Pancreas (tissue), 10 donors: ENCODE measurements around the gene LRRC3B. TPM values are rescaled to one million over a fixed set of nuclear protein-coding genes. Genes with fewer than 3 reads are reported as not detected.

ENCODE experiments used
- ATAC-seq, 4 donors: fragments of 200-7000 bp; cut with Tn5 transposase; one replicate each; pipeline versions ENCODE4 v1.8.0 to v1.9.1; 2020; ENCODE audit warnings: mild to moderate bottlenecking in 4 of 4, moderate library complexity in 4 of 4
- DNase-seq, 6 donors: peaks; one replicate each; pipeline ENCODE4 v3.0.0-alpha.2; 2020
- FAIRE-seq: peaks from 2 replicates; lab custom pipeline; 2012; peaks lifted over from hg19 to GRCh38; lab: Jason Lieb, UNC
- H3K27ac ChIP-seq, 4 donors: fragments of 200-600 bp; sonication (generic); 1 replicate in 3 of 4; 2 replicates in 1 of 4; pipeline versions ENCODE4 v1.5.0 to v1.8.0; 2020
- H3K27me3 ChIP-seq, 4 donors: fragments of 200-600 bp; one replicate each; pipeline ENCODE4 v1.8.0; 2021
- H3K36me3 ChIP-seq, 3 donors: fragments of 200-600 bp; sonication (generic) in 1 of 3; one replicate each; pipeline versions ENCODE4 v1.5.0 to v1.8.0; 2020 to 2021
- H3K4me1 ChIP-seq, 3 donors: fragments of 200-600 bp; one replicate each; pipeline ENCODE4 v1.8.0; 2021
- H3K4me3 ChIP-seq, 4 donors: fragments of 200-600 bp; sonication (generic) in 2 of 4; one replicate each; pipeline versions ENCODE4 v1.5.0 to v1.8.0; 2020 to 2021
- H3K9me3 ChIP-seq, 4 donors: fragments of 200-600 bp; one replicate each; pipeline ENCODE4 v1.8.0; 2021
- CTCF ChIP-seq, 4 donors: fragments of 200-600 bp; sonication (generic) in 3 of 4; IDR thresholded peaks; one replicate each; pipeline versions ENCODE4 v1.5.0 to v1.8.0; 2021; ENCODE audit warnings: antibody characterized with exemption in 4 of 4
- WGBS, 2 donors: extraction: QIAGEN DNeasy Blood & Tissue Kit; methylation state at CpG; one replicate each; pipeline ENCODE4 v1.1.7; 2013; 5-methylcytosine and 5-hydroxymethylcytosine counted together
- intact Hi-C, 3 donors: fragments of 100-400 bp; cut with DNase I; formaldehyde crosslinking; loops; one replicate each; pipeline versions ENCODE4 v1.11.1 to v1.14.2; 2022
- polyA plus RNA-seq, 2 donors: library from polyadenylated mRNA; stranded (reverse); fragments of 200-250 nt; gene quantifications; one replicate each; pipeline ENCODE4 v1.2.3, GENCODE V29; 2013
- total RNA-seq, 6 donors: library from RNA; stranded (reverse); fragmentation: NEBNext Ultra II Directional in 4 of 6; extraction: Animal tissue kit (Norgen Biotek cat#: 25700) in 4 of 6; gene quantifications; one replicate each; pipeline versions ENCODE4 v1.2.1 to v1.2.4, GENCODE V29; 2021 to 2023
- donor health status: healthy with polysubstance abuse.
- donor health status: DM: no; HTN: no; CAD: no; lungs with moderate emphysema.
- donor health status: DM: no; HTN: no; CAD: no.
- donor health status: control.
- donor health status: control.
- donor health status: Bipolar disorder and iron deficiency.
- donor health status: DM: yes; HTN: yes; CAD: no.
- donor health status: DM: no; HTN: no; CAD: no.
- donor health status: DM: no; HTN: no; CAD: no.
- donor health status: DM: yes; HTN: yes; CAD: no.

The LRRC3B gene
- total and polyA plus RNA-seq, 8 donors: 0.09 TPM; not detected in 7

- 6 to 8% methylated on average over 28 of the region's 28 CpGs for WGBS, 2 donors
- Histone ChIP-seq H3K27me3 (peaks cover 0 to 19% (median 2%) of the 10 kb centered on the region in 4 donors), H3K36me3 (no peaks in the 10 kb centered on the region), H3K9me3 (no peaks in the 10 kb centered on the region), H3K27ac (no peak overlapping the region), H3K4me1 (no peaks in the 10 kb centered on the region), H3K4me3 (no peak overlapping the region)
- intact Hi-C loops: no loop called here
- ATAC-seq: no peak
- TF ChIP-seq CTCF (IDR thresholded peaks at IDR 0.05): no peak
- DNase-seq: peak in 1 of 6 donors; percentile 34
- FAIRE-seq: no peak
Observed at GRCh38 chr3:26624209-26624765, 1.7 kb downstream of the LRRC3B start.

- DNase-seq: peak in 1 of 6 donors; percentile 50
- H3K27me3 ChIP-seq: peaks cover 0 to 15% (median 0%) of the 10 kb centered on the region in 4 donors
- ATAC-seq: no peak
- no peaks in the 10 kb centered on the region for H3K9me3 ChIP-seq
- 42 to 57% methylated on average over 13 of the region's 13 CpGs for WGBS, 2 donors
- intact Hi-C loops: no loop called here
- no peaks in the 10 kb centered on the region for H3K4me1 ChIP-seq
- H3K4me3 ChIP-seq: no peak overlapping the region
- no peak overlapping the region for H3K27ac ChIP-seq
- no peak for TF ChIP-seq CTCF (IDR thresholded peaks at IDR 0.05)
- no peaks in the 10 kb centered on the region for H3K36me3 ChIP-seq
- FAIRE-seq: no peak
Observed at GRCh38 chr3:26625187-26625586, 2.6 kb downstream of the LRRC3B start.

- H3K27ac ChIP-seq: no peak overlapping the region
- H3K36me3 ChIP-seq: no peaks in the 10 kb centered on the region
- ATAC-seq: no peak
- no peaks in the 10 kb centered on the region for H3K4me1 ChIP-seq
- no peak for TF ChIP-seq CTCF (IDR thresholded peaks at IDR 0.05)
- no peaks in the 10 kb centered on the region for H3K9me3 ChIP-seq
- FAIRE-seq: no peak
- peaks cover 0 to 4% (median 0%) of the 10 kb centered on the region in 4 donors for H3K27me3 ChIP-seq
- DNase-seq: no peak
- H3K4me3 ChIP-seq: no peak overlapping the region
- 72 to 88% methylated on average over 4 of the region's 4 CpGs for WGBS, 2 donors
- intact Hi-C loops: no loop called here
Observed at GRCh38 chr3:26627080-26627479, 4.5 kb downstream of the LRRC3B start.

- Histone ChIP-seq H3K27ac (no peak overlapping the region), H3K27me3 (peaks cover 0 to 4% (median 0%) of the 10 kb centered on the region in 4 donors), H3K4me1 (no peaks in the 10 kb centered on the region), H3K36me3 (no peaks in the 10 kb centered on the region), H3K9me3 (no peaks in the 10 kb centered on the region), H3K4me3 (no peak overlapping the region)
- intact Hi-C loops: no loop called here
- no peak for DNase-seq
- FAIRE-seq: no peak
- 73 to 89% methylated on average over 1 of the region's 1 CpG for WGBS, 2 donors
- no peak for TF ChIP-seq CTCF (IDR thresholded peaks at IDR 0.05)
- no peak for ATAC-seq
Observed at GRCh38 chr3:26628915-26629314, 6.3 kb downstream of the LRRC3B start.

GRCh38 chr3:26630669-26631389, 8.3 kb downstream of the LRRC3B start:
- ATAC-seq (no peak), DNase-seq (no peak), FAIRE-seq (no peak)
- no peak overlapping the region for H3K27ac ChIP-seq
- no peaks in the 10 kb centered on the region for H3K9me3 ChIP-seq
- no peak overlapping the region for H3K4me3 ChIP-seq
- H3K4me1 ChIP-seq: no peaks in the 10 kb centered on the region
- 81 to 82% methylated on average over 4 of the region's 4 CpGs for WGBS, 2 donors
- TF ChIP-seq CTCF (IDR thresholded peaks at IDR 0.05): no peak
- intact Hi-C loops: no loop called here
- no peaks in the 10 kb centered on the region for H3K36me3 ChIP-seq
- H3K27me3 ChIP-seq: no peaks in the 10 kb centered on the region
